ENCODE measurements around the gene ANKMY1.

The ANKMY1 gene

DNA sequence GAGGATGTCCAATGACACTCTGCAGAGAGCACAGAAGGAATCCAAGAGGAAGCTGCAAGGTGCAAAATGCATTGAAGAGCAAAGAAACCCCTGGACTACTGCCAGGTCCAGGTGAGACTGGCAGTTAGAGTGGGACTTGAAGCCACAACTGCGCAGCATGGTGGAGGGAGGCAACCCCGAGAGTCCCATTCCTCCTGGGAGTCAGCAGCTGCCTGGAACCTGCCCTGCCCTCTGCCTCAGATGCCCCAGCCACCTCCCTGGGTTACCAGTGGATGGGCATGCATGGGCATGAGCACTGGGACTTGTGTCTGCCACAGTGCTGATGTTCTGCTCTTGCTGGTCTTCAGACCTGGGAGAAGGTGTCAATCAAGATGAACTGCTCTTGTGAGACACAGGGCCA lies 43.2 kb downstream of the ANKMY1 start:
- peak; percentile 18 for DNase-seq (ENCODE audit: low read depth)
- TF ChIP-seq, protein P1, sequence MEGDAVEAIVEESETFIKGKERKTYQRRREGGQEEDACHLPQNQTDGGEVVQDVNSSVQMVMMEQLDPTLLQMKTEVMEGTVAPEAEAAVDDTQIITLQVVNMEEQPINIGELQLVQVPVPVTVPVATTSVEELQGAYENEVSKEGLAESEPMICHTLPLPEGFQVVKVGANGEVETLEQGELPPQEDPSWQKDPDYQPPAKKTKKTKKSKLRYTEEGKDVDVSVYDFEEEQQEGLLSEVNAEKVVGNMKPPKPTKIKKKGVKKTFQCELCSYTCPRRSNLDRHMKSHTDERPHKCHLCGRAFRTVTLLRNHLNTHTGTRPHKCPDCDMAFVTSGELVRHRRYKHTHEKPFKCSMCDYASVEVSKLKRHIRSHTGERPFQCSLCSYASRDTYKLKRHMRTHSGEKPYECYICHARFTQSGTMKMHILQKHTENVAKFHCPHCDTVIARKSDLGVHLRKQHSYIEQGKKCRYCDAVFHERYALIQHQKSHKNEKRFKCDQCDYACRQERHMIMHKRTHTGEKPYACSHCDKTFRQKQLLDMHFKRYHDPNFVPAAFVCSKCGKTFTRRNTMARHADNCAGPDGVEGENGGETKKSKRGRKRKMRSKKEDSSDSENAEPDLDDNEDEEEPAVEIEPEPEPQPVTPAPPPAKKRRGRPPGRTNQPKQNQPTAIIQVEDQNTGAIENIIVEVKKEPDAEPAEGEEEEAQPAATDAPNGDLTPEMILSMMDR (IDR thresholded peaks at IDR 0.05; ENCODE audit: control insufficient read depth, extremely low read depth, insufficient read depth): no peak
- no peak overlapping the region for H3K4me3 ChIP-seq (ENCODE audit: low read depth, low read length)

DNA sequence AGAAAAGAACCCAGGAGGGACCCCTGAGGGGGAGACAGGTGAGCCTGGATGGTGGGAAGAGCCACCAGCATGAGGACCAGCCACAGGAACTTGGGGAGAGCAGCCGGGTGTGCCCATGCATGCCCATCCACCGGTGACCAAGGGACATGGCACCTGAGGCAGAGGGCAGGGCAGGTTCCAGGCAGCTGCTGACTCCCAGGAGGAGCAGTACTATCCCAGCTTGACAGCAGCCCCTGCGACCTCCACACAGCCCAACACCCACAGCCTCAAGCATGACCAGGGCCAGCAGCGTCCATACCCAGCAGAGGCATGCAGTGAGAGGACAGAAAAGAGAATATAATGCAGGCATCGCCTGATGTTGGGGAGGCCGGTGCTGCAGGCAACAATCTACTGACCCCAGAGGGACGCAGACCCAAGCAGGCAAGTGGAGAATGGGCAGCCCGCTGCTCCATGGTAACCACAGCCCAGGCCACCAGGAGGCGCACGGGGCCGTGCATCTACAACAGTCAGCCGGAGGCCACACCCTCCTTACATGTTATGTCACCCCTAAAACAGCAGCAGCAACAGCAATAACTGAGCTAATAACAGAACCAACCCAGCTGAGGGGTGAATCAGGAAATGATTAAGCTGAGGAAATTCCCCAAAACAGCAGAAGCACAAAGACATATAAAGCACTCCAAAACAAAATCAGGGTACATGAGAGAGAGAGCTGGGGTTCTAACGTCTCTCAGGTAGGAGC lies 44.1 kb downstream of the ANKMY1 start:
- TF ChIP-seq, protein P1 (IDR thresholded peaks at IDR 0.05; ENCODE audit: control insufficient read depth, extremely low read depth, insufficient read depth): peak; percentile 82
- peak; percentile 2 for DNase-seq (ENCODE audit: low read depth)
- no peak overlapping the region for H3K4me3 ChIP-seq (ENCODE audit: low read depth, low read length)

- no peak for DNase-seq (ENCODE audit: low read depth)
- H3K4me3 ChIP-seq (ENCODE audit: low read depth, low read length): no peak overlapping the region
- TF ChIP-seq, protein P1 (IDR thresholded peaks at IDR 0.05; ENCODE audit: control insufficient read depth, extremely low read depth, insufficient read depth): no peak
Measured at GRCh38 chr2:240512666-240513535, 44.9 kb downstream of the ANKMY1 start.

DNA sequence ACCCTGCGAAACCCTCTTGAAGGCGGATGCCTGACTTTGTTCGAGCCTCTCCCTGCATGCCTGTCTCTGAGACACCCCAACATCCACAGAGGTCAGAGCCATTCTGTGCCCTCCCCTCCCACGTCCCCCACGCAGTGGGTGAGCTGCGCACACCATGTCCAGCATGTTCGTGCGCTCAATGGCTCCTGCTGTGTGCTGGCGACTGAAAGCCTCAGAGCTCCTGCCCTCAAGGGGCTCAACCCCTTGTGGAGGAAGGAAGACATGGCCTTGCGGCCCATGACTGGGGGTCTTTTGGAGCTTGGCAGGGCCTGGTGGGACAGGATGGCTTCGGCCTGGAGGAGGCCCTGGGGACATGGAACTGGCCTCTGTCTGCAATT lies 45.7 kb downstream of the ANKMY1 start:
- no peak for DNase-seq (ENCODE audit: low read depth)
- no peak overlapping the region for H3K4me3 ChIP-seq (ENCODE audit: low read depth, low read length)
- TF ChIP-seq, protein P1 (IDR thresholded peaks at IDR 0.05; ENCODE audit: control insufficient read depth, extremely low read depth, insufficient read depth): no peak

DNA sequence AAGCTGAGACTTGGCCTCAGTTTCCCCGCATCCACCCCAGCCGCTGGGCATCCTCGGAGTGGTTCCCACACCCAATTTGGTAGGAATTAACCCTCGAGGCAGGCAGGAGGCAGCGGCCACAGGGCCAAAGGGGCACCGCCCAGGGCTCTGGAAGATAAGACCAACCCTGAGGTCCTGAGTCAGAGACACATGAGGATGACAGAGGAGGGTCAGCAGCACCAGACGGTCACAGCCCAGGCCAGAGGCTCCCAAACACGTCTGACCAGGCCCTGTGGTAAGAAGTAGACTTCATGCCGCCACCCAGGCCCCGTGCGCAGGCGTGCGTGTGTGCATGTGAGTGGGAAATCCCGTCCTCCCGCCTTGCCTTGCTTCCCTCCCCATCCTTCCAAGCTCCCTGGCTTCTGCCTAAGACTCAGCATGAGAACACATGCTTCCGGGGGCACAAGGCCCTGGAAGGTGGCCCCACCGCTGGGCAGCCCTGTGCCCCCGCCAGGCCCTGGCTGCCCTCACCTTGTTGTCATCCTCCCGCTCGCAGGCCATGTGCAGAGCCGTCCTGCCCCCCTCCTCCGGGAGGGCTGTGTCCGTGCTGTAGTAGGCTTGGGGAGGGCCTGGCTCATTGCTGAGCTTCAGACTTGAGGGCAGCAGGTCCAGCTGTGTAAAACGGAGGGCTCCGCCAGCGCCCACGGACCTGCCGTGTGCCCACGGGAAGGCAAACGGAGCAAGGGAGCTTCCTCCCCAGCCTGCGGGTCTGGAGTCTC lies 46.3 kb downstream of the ANKMY1 start:
- no peak for DNase-seq (ENCODE audit: low read depth)
- TF ChIP-seq, protein P1 (IDR thresholded peaks at IDR 0.05; ENCODE audit: control insufficient read depth, extremely low read depth, insufficient read depth): no peak
- H3K4me3 ChIP-seq (ENCODE audit: low read depth, low read length): no peak overlapping the region

DNA sequence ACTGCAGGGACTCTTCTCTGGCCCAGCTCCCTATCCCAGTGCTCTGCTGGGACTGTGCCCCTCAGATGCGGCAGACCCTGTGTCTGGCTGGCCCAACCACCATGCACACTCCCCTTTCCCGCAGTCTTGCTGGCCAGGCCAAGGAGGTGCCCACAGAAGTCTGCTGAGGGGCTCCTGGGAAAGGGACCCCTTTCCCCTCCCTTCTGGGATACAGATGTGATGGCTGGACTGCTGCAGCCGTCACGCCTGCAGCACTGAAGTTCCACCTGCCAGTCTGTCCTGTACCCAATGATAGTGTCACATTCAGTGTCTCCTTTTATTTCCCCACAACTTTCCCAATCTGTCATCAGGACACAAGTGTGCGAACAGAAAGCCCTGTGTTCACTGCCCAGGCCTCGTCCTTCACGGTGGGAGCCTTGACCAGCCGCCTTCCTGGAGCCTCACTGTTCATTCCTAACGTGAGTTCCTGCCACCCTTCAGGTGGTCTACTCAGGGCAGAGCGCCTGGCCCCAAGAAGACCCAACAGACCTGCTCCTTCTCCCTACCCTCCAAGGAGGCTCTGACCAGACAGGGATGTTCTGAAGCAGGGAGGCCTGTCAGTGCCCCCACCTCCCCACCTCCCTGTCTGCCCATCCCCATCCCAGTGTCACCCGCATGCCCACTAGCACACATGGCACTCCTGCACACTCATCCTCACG lies 47.1 kb downstream of the ANKMY1 start:
- no peak overlapping the region for H3K4me3 ChIP-seq (ENCODE audit: low read depth, low read length)
- no peak for DNase-seq (ENCODE audit: low read depth)
- TF ChIP-seq, protein P1 (IDR thresholded peaks at IDR 0.05; ENCODE audit: control insufficient read depth, extremely low read depth, insufficient read depth): no peak
